Brain microvascular endothelial cell (primary cell): ENCODE results near the gene ARMC12.

Source experiments
- DNase-seq: peaks from one replicate; pipeline ENCODE4 v3.0.0-alpha.2; 2020
- H3K27ac ChIP-seq: fragments of 250-450 bp; sonication (Bioruptor Pico); 2 replicates; pipeline ENCODE4 v1.5.1; 2020; ENCODE audit warnings: mild to moderate bottlenecking, moderate library complexity
- H3K27me3 ChIP-seq: fragments of 250-450 bp; sonication (Bioruptor Pico); replicated peaks from 2 replicates; pipeline ENCODE4 v1.5.1; 2020; ENCODE audit warnings: mild to moderate bottlenecking
- H3K36me3 ChIP-seq: fragments of 250-450 bp; sonication (Bioruptor Pico); replicated peaks from 2 replicates; pipeline ENCODE4 v1.5.1; 2020; ENCODE audit warnings: mild to moderate bottlenecking
- H3K4me3 ChIP-seq: 2 replicates; pipeline ENCODE4 v1.5.1; 2011; ENCODE audit warnings: low read depth, mild to moderate bottlenecking, control low read depth, low read length, moderate library complexity
- CTCF ChIP-seq: IDR thresholded peaks from 2 replicates; pipeline ENCODE4 v1.5.1; 2011; ENCODE audit warnings: low read depth, mild to moderate bottlenecking, moderate library complexity, low read length, control low read depth, inconsistent platforms; ENCODE audit errors: missing control alignments
- in situ Hi-C: cut with HindIII; loops from 2 replicates; pipeline ENCODE4 v1.10.0; 2017; ENCODE audit warnings: low sequenced_read_pairs, low pct_ligation_motif_present

The ARMC12 gene

GRCh38 chr6:35707714-35708407 is 29.0 kb upstream of the ARMC12 start:
- no peak overlapping the region for H3K27ac ChIP-seq
- no peaks in the 10 kb centered on the region for H3K27me3 ChIP-seq
- no peak for DNase-seq
- H3K36me3 ChIP-seq, result no peaks in the 10 kb centered on the region
- TF ChIP-seq CTCF, result no peak
- in situ Hi-C loops, result no loop called here
- no peak overlapping the region for H3K4me3 ChIP-seq

GRCh38 chr6:35708585-35708984 is 28.2 kb upstream of the ARMC12 start:
- Histone ChIP-seq H3K27me3 (no peaks in the 10 kb centered on the region), H3K27ac (no peak overlapping the region), H3K4me3 (no peak overlapping the region), H3K36me3 (no peaks in the 10 kb centered on the region)
- no peak for DNase-seq
- in situ Hi-C loops, result no loop called here
- TF ChIP-seq CTCF, result no peak

GRCh38 chr6:35710241-35710847 is 26.5 kb upstream of the ARMC12 start:
- no peak for TF ChIP-seq CTCF
- no peak for DNase-seq
- in situ Hi-C loops, result no loop called here
- Histone ChIP-seq H3K36me3 (no peaks in the 10 kb centered on the region), H3K27me3 (no peaks in the 10 kb centered on the region), H3K27ac (no peak overlapping the region), H3K4me3 (no peak overlapping the region)

- in situ Hi-C loops, result no loop called here
- no peak for TF ChIP-seq CTCF
- Histone ChIP-seq H3K27me3 (no peaks in the 10 kb centered on the region), H3K36me3 (no peaks in the 10 kb centered on the region), H3K27ac (no peak overlapping the region), H3K4me3 (no peak overlapping the region)
- no peak for DNase-seq
These were observed 25.1 kb upstream of the ARMC12 start for GRCh38 chr6:35711731-35712130.

GRCh38 chr6:35713006-35713767 is 23.6 kb upstream of the ARMC12 start:
- no peak for TF ChIP-seq CTCF
- Histone ChIP-seq H3K27me3 (no peaks in the 10 kb centered on the region), H3K4me3 (no peak overlapping the region), H3K36me3 (no peaks in the 10 kb centered on the region), H3K27ac (no peak overlapping the region)
- no peak for DNase-seq
- in situ Hi-C loops, result no loop called here
